HG02973 (cell line): ENCODE measurements around the gene FAM89B.

ENCODE experiments used
- ATAC-seq: cut with Tn5 transposase; IDR thresholded peaks from one replicate; pipeline ENCODE4 v1.9.1; 2021; ENCODE audit warnings: moderate library complexity; ENCODE audit not compliant: unreplicated experiment

Gene FAM89B

GRCh38 chr11:65609229-65609628 is 36.9 kb downstream of the FAM89B start:
- no peak for ATAC-seq

GRCh38 chr11:65609665-65610064 is 37.3 kb downstream of the FAM89B start:
- no peak for ATAC-seq

- no peak for ATAC-seq
These were observed 38.1 kb downstream of the FAM89B start for GRCh38 chr11:65610404-65610803.

GRCh38 chr11:65611028-65611757 is 38.9 kb downstream of the FAM89B start:
- no peak for ATAC-seq

GRCh38 chr11:65611758-65612603 is 39.6 kb downstream of the FAM89B start:
- no peak for ATAC-seq

- no peak for ATAC-seq
These were observed 40.4 kb downstream of the FAM89B start for GRCh38 chr11:65612691-65613090.

GRCh38 chr11:65613091-65613928 is 41.0 kb downstream of the FAM89B start:
- no peak for ATAC-seq

GRCh38 chr11:65615229-65615949 is 43.1 kb downstream of the FAM89B start, which contains the start of gene PCNX3:
TSS of gene PCNX3 (plus strand) at chr11:65615776. CDS start at chr11:65616312, 536 bp downstream.
- peak; percentile 71 for ATAC-seq

- peak; percentile 2 for ATAC-seq
These were observed 43.7 kb downstream of the FAM89B start for GRCh38 chr11:65615950-65616574.

- no peak for ATAC-seq
These were observed 44.2 kb downstream of the FAM89B start for GRCh38 chr11:65616575-65617001.

- no peak for ATAC-seq
These were observed 45.0 kb downstream of the FAM89B start for GRCh38 chr11:65617136-65617850.

GRCh38 chr11:65617990-65618751 is 45.8 kb downstream of the FAM89B start:
- ATAC-seq, result no peak

GRCh38 chr11:65618763-65619162 is 46.4 kb downstream of the FAM89B start:
- ATAC-seq, result no peak

- no peak for ATAC-seq
These were observed 47.1 kb downstream of the FAM89B start for GRCh38 chr11:65619281-65619928.

GRCh38 chr11:65620666-65621065 is 48.3 kb downstream of the FAM89B start:
- no peak for ATAC-seq

- no peak for ATAC-seq
These were observed 49.1 kb downstream of the FAM89B start for GRCh38 chr11:65621460-65621859.

- no peak for ATAC-seq
These were observed 49.7 kb downstream of the FAM89B start for GRCh38 chr11:65622011-65622410.

GRCh38 chr11:65623177-65623576 is 50.8 kb downstream of the FAM89B start:
- no peak for ATAC-seq
